EL (cell line): ENCODE data around the gene FAM184B.

Experiments
- DNase-seq: peaks from one replicate; pipeline ENCODE4 v3.0.0-alpha.2; 2016

Gene FAM184B

GRCh38 chr4:17623451-17624001 lies 157.9 kb downstream of the FAM184B start:
- peak; percentile 57 for DNase-seq

- DNase-seq = peak; percentile 12
Observed at GRCh38 chr4:17619416-17620105, 161.9 kb downstream of the FAM184B start.

- no peak for DNase-seq
Observed at GRCh38 chr4:17618926-17619325, 162.5 kb downstream of the FAM184B start.

- DNase-seq = no peak
Observed at GRCh38 chr4:17616283-17616682, 165.1 kb downstream of the FAM184B start.

- DNase-seq = peak; percentile 96
Observed at GRCh38 chr4:17614416-17615299, 166.8 kb downstream of the FAM184B start, which contains the start of gene MED28. Gene MED28, plus strand, starts transcription at chr4:17614641. Its CDS starts 14 bp downstream, at chr4:17614655.

- peak; percentile 88 for DNase-seq
Observed at GRCh38 chr4:17613761-17614415, 167.5 kb downstream of the FAM184B start.

GRCh38 chr4:17605236-17605635 lies 176.2 kb downstream of the FAM184B start:
- no peak for DNase-seq

GRCh38 chr4:17599826-17600225 lies 181.6 kb downstream of the FAM184B start:
- no peak for DNase-seq

- no peak for DNase-seq
Observed at GRCh38 chr4:17597517-17597916, 183.9 kb downstream of the FAM184B start.

- DNase-seq = no peak
Observed at GRCh38 chr4:17595471-17596005, 185.9 kb downstream of the FAM184B start.

- no peak for DNase-seq
Observed at GRCh38 chr4:17589355-17589754, 192.1 kb downstream of the FAM184B start.

- DNase-seq = no peak
Observed at GRCh38 chr4:17587094-17587822, 194.2 kb downstream of the FAM184B start.

GRCh38 chr4:17584521-17585213 lies 196.8 kb downstream of the FAM184B start:
- no peak for DNase-seq

- DNase-seq = no peak
Observed at GRCh38 chr4:17583941-17584340, 197.5 kb downstream of the FAM184B start.

GRCh38 chr4:17583276-17583675 lies 198.1 kb downstream of the FAM184B start:
- DNase-seq = no peak

- DNase-seq = peak; percentile 57
Observed at GRCh38 chr4:17580969-17581368, 200.5 kb downstream of the FAM184B start.
